Measurements from ENCODE around the gene LRP8. TPM values are rescaled to one million over a fixed set of nuclear protein-coding genes. Genes with fewer than 3 reads are reported as not detected.

LRP8 gene
- polyA plus RNA-seq, 2 donors = 2.7 to 6.9 TPM

GRCh38 chr1:53325326-53326087 is 2.4 kb downstream of the LRP8 start:
- H3K36me3 ChIP-seq (ENCODE audit: control insufficient read depth in 2 of 2, insufficient read depth in 2 of 2, low read length in 1 of 2) = peaks cover 0 to 3% of the 10 kb centered on the region in 2 donors
- H3K27me3 ChIP-seq (ENCODE audit: control insufficient read depth in 1 of 2, insufficient read depth in 2 of 2, low read length in 2 of 2) = no peaks in the 10 kb centered on the region
- H3K4me3 ChIP-seq (ENCODE audit: low read depth in 1 of 2, low read length in 2 of 2) = peak overlapping the region; percentile 63 to 80
- H3K9me3 ChIP-seq (ENCODE audit: control insufficient read depth in 2 of 2, insufficient read depth in 1 of 2, low read depth in 1 of 2, low read length in 1 of 2) = no peaks in the 10 kb centered on the region
- peaks cover 5 to 17% of the 10 kb centered on the region in 2 donors for H3K4me1 ChIP-seq (ENCODE audit: control insufficient read depth in 2 of 2, insufficient read depth in 2 of 2, low read length in 1 of 2)
- 13 to 14% methylated on average over 26 of the region's 26 CpGs for WGBS, 2 donors
- peak overlapping the region; percentile 61 to 76 for H3K27ac ChIP-seq (ENCODE audit: low read depth in 2 of 2, low read length in 1 of 2)

DNA sequence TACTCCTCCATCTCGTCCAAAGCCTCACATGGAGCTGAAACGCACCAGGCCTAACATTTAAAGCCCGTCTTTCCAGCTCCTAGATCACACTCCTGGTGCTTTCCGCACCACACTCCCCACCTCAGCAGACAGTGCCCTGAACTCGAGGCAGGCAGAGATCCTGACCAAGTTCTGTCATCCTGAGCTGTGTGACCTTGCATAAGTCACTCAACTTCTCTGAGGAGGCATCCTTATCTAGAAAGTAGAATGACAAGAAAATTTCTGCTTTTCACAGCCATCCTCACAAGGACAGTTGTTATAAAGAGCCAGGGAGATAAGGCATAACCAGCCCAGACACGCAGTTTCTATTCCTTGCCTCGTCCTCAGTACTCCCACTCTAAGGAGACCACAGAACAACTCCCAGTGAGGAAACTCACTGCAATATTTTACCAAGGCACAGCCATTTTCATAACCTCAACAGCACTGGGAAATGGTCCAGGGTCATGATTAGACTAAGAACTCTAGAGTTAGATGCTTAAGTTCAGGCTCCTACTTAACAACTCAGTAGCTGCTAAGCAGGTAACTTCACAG is 3.1 kb downstream of the LRP8 start:
- no peak overlapping the region for H3K4me3 ChIP-seq (ENCODE audit: low read depth in 1 of 2, low read length in 2 of 2)
- no peaks in the 10 kb centered on the region for H3K9me3 ChIP-seq (ENCODE audit: control insufficient read depth in 2 of 2, insufficient read depth in 1 of 2, low read depth in 1 of 2, low read length in 1 of 2)
- peaks cover 5 to 17% of the 10 kb centered on the region in 2 donors for H3K4me1 ChIP-seq (ENCODE audit: control insufficient read depth in 2 of 2, insufficient read depth in 2 of 2, low read length in 1 of 2)
- H3K36me3 ChIP-seq (ENCODE audit: control insufficient read depth in 2 of 2, insufficient read depth in 2 of 2, low read length in 1 of 2) = peaks cover 0 to 3% of the 10 kb centered on the region in 2 donors
- no peaks in the 10 kb centered on the region for H3K27me3 ChIP-seq (ENCODE audit: control insufficient read depth in 1 of 2, insufficient read depth in 2 of 2, low read length in 2 of 2)
- 91 to 93% methylated on average over 7 of the region's 7 CpGs for WGBS, 2 donors
- no peak overlapping the region for H3K27ac ChIP-seq (ENCODE audit: low read depth in 2 of 2, low read length in 1 of 2)

DNA sequence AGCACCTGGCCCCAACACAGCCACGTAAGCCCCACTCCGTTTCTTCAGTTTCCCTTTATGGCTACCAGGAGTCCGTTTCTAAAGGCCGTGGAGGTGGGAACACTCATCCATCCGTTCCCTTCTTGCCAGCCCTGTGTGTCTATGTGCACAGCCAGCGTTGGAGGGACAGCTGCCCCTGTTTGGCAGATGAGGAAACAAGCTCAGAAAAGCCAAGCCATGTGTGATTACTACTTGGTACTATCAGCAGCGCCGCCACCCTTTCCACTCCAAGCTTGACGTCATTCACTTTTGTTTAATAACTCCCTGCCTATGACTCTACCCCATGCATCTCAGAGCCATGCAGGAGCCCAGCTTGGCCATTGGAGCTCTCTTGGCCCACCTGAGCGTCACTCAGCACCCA is 3.5 kb downstream of the LRP8 start:
- Histone ChIP-seq H3K27ac (ENCODE audit: low read depth in 2 of 2, low read length in 1 of 2) (no peak overlapping the region), H3K9me3 (ENCODE audit: control insufficient read depth in 2 of 2, insufficient read depth in 1 of 2, low read depth in 1 of 2, low read length in 1 of 2) (no peaks in the 10 kb centered on the region), H3K4me1 (ENCODE audit: control insufficient read depth in 2 of 2, insufficient read depth in 2 of 2, low read length in 1 of 2) (peaks cover 5 to 17% of the 10 kb centered on the region in 2 donors), H3K27me3 (ENCODE audit: control insufficient read depth in 1 of 2, insufficient read depth in 2 of 2, low read length in 2 of 2) (no peaks in the 10 kb centered on the region), H3K36me3 (ENCODE audit: control insufficient read depth in 2 of 2, insufficient read depth in 2 of 2, low read length in 1 of 2) (peaks cover 0 to 3% of the 10 kb centered on the region in 2 donors), H3K4me3 (ENCODE audit: low read depth in 1 of 2, low read length in 2 of 2) (no peak overlapping the region)
- 95 to 96% methylated on average over 10 of the region's 10 CpGs for WGBS, 2 donors

DNA sequence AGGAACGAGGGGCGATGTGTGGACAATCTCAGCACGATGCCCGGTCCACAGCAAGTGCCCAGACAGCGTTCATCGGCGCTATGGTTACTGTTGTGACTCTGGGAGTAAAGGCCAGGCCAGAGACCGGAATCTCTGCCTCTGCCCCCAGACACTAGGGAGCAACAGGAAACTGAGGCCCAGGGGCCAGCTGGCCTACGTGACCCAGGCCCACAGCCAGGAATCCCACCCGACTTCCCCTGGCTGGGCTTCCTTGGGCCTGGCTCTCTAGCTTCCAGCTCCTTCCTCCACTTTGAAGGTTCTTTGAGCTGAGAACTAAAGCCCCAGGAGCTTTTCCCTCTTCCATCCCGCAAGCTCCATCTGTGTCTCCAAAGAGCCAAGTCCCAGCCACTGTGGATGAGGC is 4.6 kb downstream of the LRP8 start:
- Histone ChIP-seq H3K36me3 (ENCODE audit: control insufficient read depth in 2 of 2, insufficient read depth in 2 of 2, low read length in 1 of 2) (peaks cover 0 to 3% of the 10 kb centered on the region in 2 donors), H3K27me3 (ENCODE audit: control insufficient read depth in 1 of 2, insufficient read depth in 2 of 2, low read length in 2 of 2) (no peaks in the 10 kb centered on the region), H3K4me1 (ENCODE audit: control insufficient read depth in 2 of 2, insufficient read depth in 2 of 2, low read length in 1 of 2) (peaks cover 5 to 14% of the 10 kb centered on the region in 2 donors), H3K27ac (ENCODE audit: low read depth in 2 of 2, low read length in 1 of 2) (no peak overlapping the region), H3K9me3 (ENCODE audit: control insufficient read depth in 2 of 2, insufficient read depth in 1 of 2, low read depth in 1 of 2, low read length in 1 of 2) (no peaks in the 10 kb centered on the region), H3K4me3 (ENCODE audit: low read depth in 1 of 2, low read length in 2 of 2) (no peak overlapping the region)
- 93 to 95% methylated on average over 11 of the region's 11 CpGs for WGBS, 2 donors

- no peaks in the 10 kb centered on the region for H3K27me3 ChIP-seq (ENCODE audit: control insufficient read depth in 1 of 2, insufficient read depth in 2 of 2, low read length in 2 of 2)
- H3K4me3 ChIP-seq (ENCODE audit: low read depth in 1 of 2, low read length in 2 of 2) = no peak overlapping the region
- 87 to 88% methylated on average over 11 of the region's 11 CpGs for WGBS, 2 donors
- H3K27ac ChIP-seq (ENCODE audit: low read depth in 2 of 2, low read length in 1 of 2) = no peak overlapping the region
- H3K9me3 ChIP-seq (ENCODE audit: control insufficient read depth in 2 of 2, insufficient read depth in 1 of 2, low read depth in 1 of 2, low read length in 1 of 2) = no peaks in the 10 kb centered on the region
- peaks cover 0 to 5% of the 10 kb centered on the region in 2 donors for H3K36me3 ChIP-seq (ENCODE audit: control insufficient read depth in 2 of 2, insufficient read depth in 2 of 2, low read length in 1 of 2)
- H3K4me1 ChIP-seq (ENCODE audit: control insufficient read depth in 2 of 2, insufficient read depth in 2 of 2, low read length in 1 of 2) = peaks cover 0 to 10% of the 10 kb centered on the region in 2 donors
Measured at GRCh38 chr1:53321776-53322602, 5.9 kb downstream of the LRP8 start.

GRCh38 chr1:53321366-53321765 is 6.5 kb downstream of the LRP8 start:
- Histone ChIP-seq H3K27ac (ENCODE audit: low read depth in 2 of 2, low read length in 1 of 2) (no peak overlapping the region), H3K9me3 (ENCODE audit: control insufficient read depth in 2 of 2, insufficient read depth in 1 of 2, low read depth in 1 of 2, low read length in 1 of 2) (no peaks in the 10 kb centered on the region), H3K4me1 (ENCODE audit: control insufficient read depth in 2 of 2, insufficient read depth in 2 of 2, low read length in 1 of 2) (peaks cover 0 to 5% of the 10 kb centered on the region in 2 donors), H3K27me3 (ENCODE audit: control insufficient read depth in 1 of 2, insufficient read depth in 2 of 2, low read length in 2 of 2) (no peaks in the 10 kb centered on the region), H3K36me3 (ENCODE audit: control insufficient read depth in 2 of 2, insufficient read depth in 2 of 2, low read length in 1 of 2) (peaks cover 0 to 5% of the 10 kb centered on the region in 2 donors), H3K4me3 (ENCODE audit: low read depth in 1 of 2, low read length in 2 of 2) (no peak overlapping the region)
- WGBS, 2 donors = 88% methylated on average over 5 of the region's 5 CpGs

DNA sequence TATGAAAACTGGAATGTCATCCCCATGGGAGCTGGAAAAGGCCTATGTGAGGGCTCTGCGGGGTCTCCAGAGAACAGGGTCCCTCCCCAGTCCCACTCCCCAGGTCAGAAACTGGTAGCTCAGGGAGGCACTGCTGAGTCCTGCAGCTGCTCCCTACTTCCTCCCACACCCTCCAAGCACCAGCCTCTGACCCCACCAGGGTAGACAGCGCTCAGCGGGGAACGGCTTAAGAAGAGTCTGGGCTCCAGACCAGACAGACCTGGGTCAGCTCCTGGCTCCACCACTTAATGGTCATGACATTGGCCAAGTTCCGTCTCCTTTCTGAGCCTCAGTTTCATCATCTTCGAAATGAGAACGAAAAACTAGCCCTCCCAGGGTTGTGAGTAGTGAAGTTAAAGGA is 7.2 kb downstream of the LRP8 start:
- peaks cover 0 to 5% of the 10 kb centered on the region in 2 donors for H3K36me3 ChIP-seq (ENCODE audit: control insufficient read depth in 2 of 2, insufficient read depth in 2 of 2, low read length in 1 of 2)
- no peak overlapping the region for H3K4me3 ChIP-seq (ENCODE audit: low read depth in 1 of 2, low read length in 2 of 2)
- no peaks in the 10 kb centered on the region for H3K9me3 ChIP-seq (ENCODE audit: control insufficient read depth in 2 of 2, insufficient read depth in 1 of 2, low read depth in 1 of 2, low read length in 1 of 2)
- H3K27me3 ChIP-seq (ENCODE audit: control insufficient read depth in 1 of 2, insufficient read depth in 2 of 2, low read length in 2 of 2) = no peaks in the 10 kb centered on the region
- 96 to 98% methylated on average over 7 of the region's 7 CpGs for WGBS, 2 donors
- peaks cover 0 to 2% of the 10 kb centered on the region in 2 donors for H3K4me1 ChIP-seq (ENCODE audit: control insufficient read depth in 2 of 2, insufficient read depth in 2 of 2, low read length in 1 of 2)
- no peak overlapping the region for H3K27ac ChIP-seq (ENCODE audit: low read depth in 2 of 2, low read length in 1 of 2)

GRCh38 chr1:53319296-53320101 is 8.4 kb downstream of the LRP8 start:
- no peak overlapping the region for H3K27ac ChIP-seq (ENCODE audit: low read depth in 2 of 2, low read length in 1 of 2)
- no peaks in the 10 kb centered on the region for H3K4me1 ChIP-seq (ENCODE audit: control insufficient read depth in 2 of 2, insufficient read depth in 2 of 2, low read length in 1 of 2)
- WGBS, 2 donors = 83 to 87% methylated on average over 20 of the region's 20 CpGs
- H3K27me3 ChIP-seq (ENCODE audit: control insufficient read depth in 1 of 2, insufficient read depth in 2 of 2, low read length in 2 of 2) = no peaks in the 10 kb centered on the region
- H3K4me3 ChIP-seq (ENCODE audit: low read depth in 1 of 2, low read length in 2 of 2) = no peak overlapping the region
- H3K9me3 ChIP-seq (ENCODE audit: control insufficient read depth in 2 of 2, insufficient read depth in 1 of 2, low read depth in 1 of 2, low read length in 1 of 2) = no peaks in the 10 kb centered on the region
- H3K36me3 ChIP-seq (ENCODE audit: control insufficient read depth in 2 of 2, insufficient read depth in 2 of 2, low read length in 1 of 2) = peaks cover 0 to 5% of the 10 kb centered on the region in 2 donors
